Activated CD8-positive, alpha-beta memory T cell treated with anti-CD3 and anti-CD28 coated beads for 48 hours (primary cell): ENCODE results near the gene UNCX.
"Not testable (repeated sequence)": the region's sequence is repeated elsewhere in the genome, so short reads cannot be mapped to it uniquely, and the experiment has no call there.

ENCODE experiments used
- DNase-seq, 3 experiments: peaks; one replicate each; pipeline ENCODE4 v3.0.0-alpha.2; 2020; ENCODE audit warnings: low read depth in 2 of 3, low spot score in 2 of 3

The UNCX gene

DNA sequence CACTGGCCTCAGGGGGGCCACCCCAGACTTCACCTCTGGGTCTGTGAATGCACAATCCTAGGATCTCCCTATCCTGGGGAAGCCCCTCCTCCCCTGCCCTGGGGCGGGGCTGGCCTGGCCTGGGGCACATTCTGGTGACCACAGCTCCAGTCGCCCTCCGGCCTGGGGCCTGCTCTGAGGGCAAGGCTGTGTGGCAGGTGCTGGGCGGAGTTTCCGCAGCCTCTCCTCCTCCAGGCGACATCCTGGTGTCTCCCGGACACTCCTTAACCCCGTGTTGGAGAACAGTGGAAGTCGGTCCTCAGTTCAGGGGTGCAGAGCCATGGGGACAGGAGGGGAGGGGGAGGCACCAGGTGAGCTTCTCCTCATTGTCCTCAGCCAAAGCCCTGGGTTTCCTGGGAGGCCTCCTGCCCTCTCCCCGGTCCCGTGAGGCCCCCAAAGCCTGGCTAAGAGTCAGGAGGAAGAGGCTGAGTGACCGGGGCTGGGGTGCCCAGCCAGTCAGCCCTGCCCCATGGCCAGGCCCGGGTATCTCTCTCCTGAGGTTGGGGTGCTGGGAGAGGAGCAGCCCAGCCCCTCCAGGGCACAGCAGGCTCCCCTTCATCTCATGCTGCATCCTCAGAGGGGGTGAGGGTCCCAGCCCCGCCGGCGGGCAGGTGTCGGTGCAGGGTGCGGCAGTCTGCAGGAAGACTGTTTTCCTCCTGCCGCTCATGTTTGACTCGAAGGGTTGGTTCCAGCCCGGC is 22.6 kb downstream of the UNCX start:
- DNase-seq: no peak

DNA sequence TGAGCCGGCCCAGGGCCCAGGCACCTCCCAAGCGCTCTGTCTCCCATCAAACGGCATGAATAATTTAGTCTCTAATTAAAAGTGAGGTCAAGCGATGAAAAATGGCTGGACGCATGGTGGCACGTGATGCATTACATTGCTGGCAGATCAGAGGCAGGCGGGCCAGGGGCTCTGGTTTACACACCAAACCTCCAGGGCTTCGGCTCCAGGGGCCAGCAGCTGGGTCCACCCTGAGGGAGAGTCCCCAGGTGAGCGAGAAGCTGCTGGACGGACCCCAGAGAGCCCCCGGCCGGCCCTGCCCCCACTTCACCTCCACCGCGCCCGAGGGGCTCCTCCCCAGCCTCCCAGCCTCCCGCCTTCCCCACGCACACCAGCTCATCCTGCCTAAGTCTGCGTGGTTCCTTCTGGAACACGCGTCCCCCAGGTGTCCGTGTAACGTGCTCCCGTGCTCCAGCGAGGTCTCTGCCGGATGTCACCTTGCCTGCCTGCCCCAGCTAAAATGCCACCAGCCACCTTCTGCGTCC is 23.2 kb downstream of the UNCX start:
- no peak for DNase-seq

GRCh38 chr7:1256621-1257020 is 23.9 kb downstream of the UNCX start:
- no peak for DNase-seq

- DNase-seq: no peak
Observed at GRCh38 chr7:1257221-1257620, 24.5 kb downstream of the UNCX start.

DNA sequence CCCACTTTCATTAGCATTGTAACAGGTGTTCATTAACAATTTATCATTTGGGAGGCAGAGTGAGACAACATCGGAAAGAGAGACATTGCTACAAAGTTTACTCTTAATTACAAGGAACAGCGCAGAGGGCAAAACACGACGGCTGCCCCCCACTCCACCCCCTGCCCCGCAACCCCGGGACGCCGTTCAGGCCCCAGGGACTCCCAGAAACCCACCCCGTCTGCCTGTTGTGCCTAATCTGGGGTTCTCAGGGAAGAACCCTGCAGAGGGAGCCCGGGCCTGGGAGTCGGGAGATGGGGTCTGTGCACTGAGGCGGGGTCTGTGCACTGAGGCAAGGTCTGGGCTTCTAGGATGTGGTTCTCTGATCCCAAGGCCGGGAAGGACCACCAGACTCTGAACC is 25.2 kb downstream of the UNCX start:
- DNase-seq: no peak

DNA sequence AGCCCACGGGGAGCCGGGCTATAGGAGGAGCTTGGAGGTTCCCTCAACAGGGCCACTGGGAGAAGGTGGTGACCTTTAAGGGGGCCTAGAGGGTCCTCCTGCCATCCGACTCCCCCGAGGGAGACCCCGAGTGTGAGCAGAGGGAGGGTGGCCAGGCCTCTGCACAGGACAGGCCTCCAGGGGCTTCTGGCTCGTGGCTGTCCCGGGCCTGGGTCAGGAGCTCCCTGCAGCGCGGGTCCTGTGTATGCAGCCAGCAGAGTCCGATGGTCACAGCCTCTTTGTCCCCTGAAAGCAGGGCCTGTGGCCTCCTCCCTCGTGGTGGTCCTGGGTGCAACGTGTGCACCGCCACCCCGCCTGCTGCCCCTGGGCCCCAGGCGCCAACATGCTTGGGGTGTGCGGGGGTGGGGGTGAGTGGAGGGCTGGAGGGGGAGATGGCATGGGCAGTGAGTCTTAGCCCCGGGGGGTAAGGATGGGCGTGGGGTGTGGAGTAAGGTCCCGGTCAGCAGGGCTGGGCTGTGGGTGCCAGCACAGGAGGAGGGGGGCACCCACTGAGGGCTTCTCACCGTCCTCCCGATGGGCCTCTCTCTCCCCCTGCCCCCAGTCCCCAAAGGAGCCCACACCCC is 27.1 kb downstream of the UNCX start:
- no peak for DNase-seq

- DNase-seq: no peak
Observed at GRCh38 chr7:1260244-1260635, 27.6 kb downstream of the UNCX start.

- DNase-seq: not testable (repeated sequence)
Observed at GRCh38 chr7:1261036-1261435, 28.4 kb downstream of the UNCX start.

DNA sequence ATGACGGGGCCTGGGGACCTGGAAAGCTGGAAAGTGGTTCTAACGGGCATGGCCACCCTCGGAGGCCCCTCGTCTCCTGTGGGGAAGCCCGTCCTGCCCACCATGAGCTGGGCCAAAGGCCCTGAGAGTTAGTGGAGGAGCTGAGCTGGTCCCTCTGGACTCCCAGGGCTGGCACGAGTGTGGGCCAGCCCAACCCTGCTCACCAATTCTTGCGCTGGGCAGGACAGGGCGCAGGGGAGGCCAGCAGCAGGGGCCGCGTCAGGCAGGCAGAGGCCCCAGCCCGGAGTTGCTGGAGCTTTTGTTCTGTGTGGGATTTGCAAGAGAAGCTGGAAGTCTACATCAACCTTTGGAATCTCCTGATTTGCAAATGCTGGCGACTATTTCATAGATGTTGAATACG is 29.8 kb downstream of the UNCX start:
- DNase-seq: no peak

DNA sequence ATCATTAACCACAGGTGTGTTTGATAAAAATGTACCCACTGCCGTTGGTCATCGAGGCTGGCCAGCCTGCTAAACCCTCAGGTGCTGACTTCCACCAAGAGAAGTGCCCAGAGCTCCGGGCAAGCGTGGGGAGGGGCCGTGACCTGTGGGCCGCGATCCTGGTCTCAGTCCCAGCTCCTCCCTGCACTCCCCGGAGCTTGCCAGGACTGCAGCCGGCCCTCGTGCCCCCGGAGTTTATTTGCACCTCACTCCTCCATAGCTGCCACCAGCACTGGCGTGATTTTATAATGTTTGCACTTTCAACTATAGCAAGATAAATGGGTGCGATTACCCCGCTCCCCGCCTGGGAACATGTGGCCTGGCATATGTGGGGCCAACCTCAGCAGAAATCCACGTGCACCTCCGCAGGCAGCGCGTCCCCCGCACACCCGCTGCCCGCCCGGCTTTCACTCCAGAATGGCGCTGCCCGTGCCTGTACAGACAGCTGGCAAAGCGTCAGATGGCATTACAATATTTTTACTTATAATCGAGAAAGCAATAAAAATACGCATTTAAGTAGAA is 30.8 kb downstream of the UNCX start:
- DNase-seq: no peak

DNA sequence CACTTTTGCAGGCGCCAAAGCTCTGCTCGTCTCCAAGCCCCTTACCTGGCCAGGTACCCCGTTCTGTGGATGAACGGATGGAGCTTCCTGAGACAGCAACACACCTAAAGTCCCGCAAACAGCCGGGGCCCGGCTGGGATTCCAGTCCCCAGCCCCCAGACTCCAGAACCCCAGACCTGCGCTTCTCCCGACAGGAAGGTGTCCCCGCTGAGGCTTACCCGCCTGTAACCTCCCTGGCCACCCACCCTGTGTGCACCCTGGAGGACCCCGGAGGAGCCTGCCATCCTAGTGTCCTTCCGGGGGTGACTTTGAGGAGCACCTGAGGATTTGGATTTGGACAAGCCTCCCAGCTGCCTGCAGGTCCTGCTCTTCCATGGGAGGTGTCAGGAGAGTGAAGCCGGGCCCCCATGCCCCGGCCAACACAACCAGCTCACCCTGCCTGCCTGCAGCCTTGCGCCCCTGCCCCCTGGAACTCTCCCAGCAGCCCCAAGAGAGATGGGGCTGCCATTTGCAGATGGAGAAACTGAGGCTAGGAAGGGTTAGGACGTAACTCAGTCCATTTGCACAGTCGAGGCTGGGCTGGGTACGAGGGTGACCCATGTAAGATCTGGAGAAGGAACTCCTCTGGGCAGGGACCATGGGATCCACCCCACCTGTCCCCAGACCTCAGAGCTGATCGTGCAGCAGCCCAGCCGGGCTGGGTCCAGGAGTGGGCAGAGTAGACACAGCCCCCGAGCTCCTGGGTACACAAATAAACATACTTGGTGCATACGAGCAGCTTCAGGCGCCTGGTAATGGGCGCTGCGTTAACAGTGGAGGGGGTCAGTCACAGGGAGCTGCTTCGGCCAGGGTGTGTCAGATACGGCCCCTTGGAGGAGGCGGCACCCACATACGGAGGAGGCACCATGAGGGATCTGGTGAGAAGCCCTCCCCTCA is 31.9 kb downstream of the UNCX start:
- DNase-seq: no peak

GRCh38 chr7:1267016-1267900 is 34.6 kb downstream of the UNCX start:
- DNase-seq: no peak

DNA sequence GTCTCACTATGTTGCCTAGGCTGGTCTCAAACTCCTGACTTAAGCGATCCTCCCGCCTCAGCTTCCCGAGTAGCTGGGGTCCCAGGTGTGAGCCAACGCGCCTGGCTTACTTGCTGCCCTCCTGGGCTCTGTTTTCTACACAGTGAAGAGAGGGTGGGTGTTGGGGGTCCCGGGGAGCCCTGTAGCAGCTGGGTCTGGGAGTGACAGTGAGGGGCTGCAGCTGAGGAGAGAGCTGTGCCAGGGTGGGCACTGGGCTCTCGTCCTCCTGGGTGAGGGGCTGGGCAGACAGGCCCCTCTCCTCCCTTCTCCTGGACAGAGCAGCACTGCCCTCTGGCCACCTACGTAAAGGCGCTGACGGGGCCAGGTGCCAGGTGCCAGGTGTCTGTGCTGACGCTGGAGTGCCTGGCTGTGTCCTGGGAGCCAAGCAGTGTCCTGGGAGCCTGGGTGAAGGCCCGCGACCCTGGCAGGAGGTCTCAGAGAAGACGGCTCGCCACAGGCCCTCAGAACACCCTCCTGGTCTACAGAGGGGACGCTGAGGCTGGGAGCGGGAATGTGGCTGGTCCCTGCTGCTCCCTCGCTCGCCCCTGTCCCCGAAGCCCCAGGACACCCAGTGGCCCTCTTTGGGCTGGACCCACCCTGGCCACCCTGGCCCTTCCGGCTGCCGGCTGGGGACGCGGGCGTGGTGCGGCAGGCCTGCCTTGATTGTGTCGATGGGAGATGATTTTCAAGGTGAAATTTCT is 35.6 kb downstream of the UNCX start:
- no peak for DNase-seq

DNA sequence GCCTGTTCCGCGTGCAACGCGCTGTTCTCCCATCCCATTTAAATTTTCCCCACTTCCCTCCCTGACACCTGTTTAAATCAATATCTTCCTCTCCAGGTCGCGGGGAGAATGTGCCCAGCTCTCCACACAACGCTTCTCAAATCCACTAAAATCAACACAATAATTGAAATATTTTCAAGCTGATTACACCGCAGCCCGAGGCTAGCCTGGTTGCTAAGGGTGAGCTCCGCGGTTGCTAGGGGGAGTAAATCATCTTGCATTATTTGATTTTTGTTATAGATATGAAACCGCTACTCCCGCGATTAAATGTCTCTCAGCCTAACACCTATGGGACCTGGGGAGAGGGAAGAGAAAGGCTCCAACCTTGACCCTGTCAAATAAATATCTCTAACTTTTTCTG is 36.2 kb downstream of the UNCX start:
- no peak for DNase-seq

DNA sequence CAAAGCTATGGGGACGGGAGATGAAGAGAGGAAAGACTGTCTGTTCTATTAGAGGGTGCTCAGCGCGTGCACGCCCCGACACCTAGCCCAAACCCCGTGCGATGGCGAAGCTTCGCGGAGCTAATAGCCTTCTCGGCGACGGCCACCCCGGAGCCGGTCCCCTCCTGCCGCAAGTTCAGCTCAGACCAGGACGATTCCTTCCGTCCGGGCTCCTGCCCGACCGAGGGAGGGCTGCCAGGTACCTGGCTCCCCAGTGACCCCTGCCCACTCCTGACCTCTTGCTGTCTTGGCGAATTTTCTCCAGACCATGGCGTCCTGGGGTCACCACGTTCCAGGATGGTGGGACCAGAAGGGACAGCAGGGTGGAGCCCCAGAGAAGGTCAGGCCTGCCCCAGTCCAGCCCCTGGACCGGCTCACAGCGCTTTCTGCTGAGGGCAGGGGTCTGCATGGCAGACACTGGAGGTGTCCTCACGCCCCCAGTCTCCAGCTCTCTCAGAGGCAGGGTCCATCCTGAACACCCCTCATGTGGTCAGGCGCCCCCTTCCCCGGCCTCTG is 36.7 kb downstream of the UNCX start:
- no peak for DNase-seq

DNA sequence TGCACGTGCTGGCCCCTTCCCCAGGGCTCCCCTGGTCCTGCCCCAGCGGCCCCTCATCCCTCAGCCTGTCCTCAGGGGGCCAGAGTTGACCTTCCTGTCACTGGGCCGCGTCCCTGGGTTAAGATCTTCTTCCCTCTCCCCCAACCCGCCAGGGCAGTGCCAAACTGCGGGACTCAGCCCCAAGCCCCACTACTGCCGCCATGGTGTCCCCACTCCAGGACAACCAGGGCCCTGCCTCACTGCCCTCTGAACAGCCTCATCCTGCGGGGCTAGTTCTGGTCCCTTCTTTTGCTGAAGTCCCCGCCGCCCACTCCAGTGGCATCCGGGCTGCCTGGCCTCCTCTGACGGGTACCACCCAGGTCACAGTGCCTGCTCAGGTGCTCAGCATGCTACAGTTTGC is 37.5 kb downstream of the UNCX start:
- DNase-seq: no peak

DNA sequence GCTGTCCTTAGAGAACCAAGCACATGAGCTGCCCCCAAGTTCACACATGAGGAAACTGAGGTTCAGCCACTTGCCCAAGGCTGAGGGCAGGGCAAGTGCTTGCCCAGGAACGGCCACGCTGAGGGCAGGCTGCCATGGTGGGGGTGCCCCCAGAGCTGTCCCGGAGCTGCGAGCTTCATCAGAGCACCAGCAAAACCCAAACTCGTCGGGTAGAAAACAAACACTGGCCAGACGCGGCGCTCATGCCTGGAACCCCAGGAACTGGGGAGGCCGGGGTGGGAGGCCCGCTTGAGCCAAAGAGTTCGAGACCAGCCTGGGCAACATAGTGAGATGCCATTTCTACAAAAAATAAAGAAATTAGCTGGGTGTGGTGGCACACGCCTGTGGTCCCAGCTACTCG is 38.4 kb downstream of the UNCX start:
- DNase-seq: no peak

GRCh38 chr7:1271656-1272055 is 39.0 kb downstream of the UNCX start:
- no peak for DNase-seq

DNA sequence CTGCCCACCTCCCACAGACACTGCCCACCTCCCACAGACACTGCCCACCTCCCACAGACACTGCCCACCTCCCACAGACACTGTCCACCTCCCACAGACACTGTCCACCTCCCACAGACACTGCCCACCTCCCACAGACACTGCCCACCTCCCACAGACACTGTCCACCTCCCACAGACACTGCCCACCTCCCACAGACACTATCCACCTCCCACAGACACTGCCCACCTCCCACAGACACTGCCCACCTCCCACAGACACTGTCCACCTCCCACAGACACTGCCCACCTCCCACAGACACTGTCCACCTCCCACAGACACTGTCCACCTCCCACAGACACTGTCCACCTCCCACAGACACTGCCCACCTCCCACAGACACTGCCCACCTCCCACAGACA is 39.5 kb downstream of the UNCX start:
- DNase-seq: not testable (repeated sequence)
